Measurements from ENCODE around the gene ZNF366.

ZNF366 gene

GRCh38 chr5:72434056-72434780 lies 73.0 kb downstream of the ZNF366 start:
- H3K79me2 ChIP-seq: no peaks in the 10 kb centered on the region
- no peaks in the 10 kb centered on the region for H3K9me3 ChIP-seq (ENCODE audit: control insufficient read depth, low read length)
- H3K9ac ChIP-seq: no peak overlapping the region
- H2AFZ ChIP-seq: no peak overlapping the region
- no peaks in the 10 kb centered on the region for H3K27me3 ChIP-seq (ENCODE audit: control insufficient read depth, insufficient read depth, low read length)
- peak overlapping the region; percentile 11 for H3K27ac ChIP-seq
- TF ChIP-seq CTCF (IDR thresholded peaks at IDR 0.05): no peak
- H3K4me2 ChIP-seq (ENCODE audit: low read length): no peak overlapping the region
- H3K36me3 ChIP-seq (ENCODE audit: control insufficient read depth, insufficient read depth, low read length): no peaks in the 10 kb centered on the region
- H3K4me1 ChIP-seq: no peaks in the 10 kb centered on the region
- H3K4me3 ChIP-seq (ENCODE audit: low read depth, low read length): no peak overlapping the region

- Histone ChIP-seq H3K4me1 (no peaks in the 10 kb centered on the region), H3K4me3 (ENCODE audit: low read depth, low read length) (no peak overlapping the region), H3K79me2 (no peaks in the 10 kb centered on the region), H2AFZ (no peak overlapping the region), H3K27ac (no peak overlapping the region), H3K4me2 (ENCODE audit: low read length) (no peak overlapping the region), H3K36me3 (ENCODE audit: control insufficient read depth, insufficient read depth, low read length) (no peaks in the 10 kb centered on the region), H3K9ac (no peak overlapping the region), H3K9me3 (ENCODE audit: control insufficient read depth, low read length) (no peaks in the 10 kb centered on the region), H3K27me3 (ENCODE audit: control insufficient read depth, insufficient read depth, low read length) (no peaks in the 10 kb centered on the region)
- no peak for TF ChIP-seq CTCF (IDR thresholded peaks at IDR 0.05)
Observed at GRCh38 chr5:72433522-72433921, 73.7 kb downstream of the ZNF366 start.

GRCh38 chr5:72428669-72429068 lies 78.5 kb downstream of the ZNF366 start:
- H3K4me2 ChIP-seq (ENCODE audit: low read length): no peak overlapping the region
- no peak overlapping the region for H2AFZ ChIP-seq
- no peaks in the 10 kb centered on the region for H3K36me3 ChIP-seq (ENCODE audit: control insufficient read depth, insufficient read depth, low read length)
- no peaks in the 10 kb centered on the region for H3K79me2 ChIP-seq
- no peak overlapping the region for H3K4me3 ChIP-seq (ENCODE audit: low read depth, low read length)
- TF ChIP-seq CTCF (IDR thresholded peaks at IDR 0.05): no peak
- no peak overlapping the region for H3K27ac ChIP-seq
- no peaks in the 10 kb centered on the region for H3K9me3 ChIP-seq (ENCODE audit: control insufficient read depth, low read length)
- H3K27me3 ChIP-seq (ENCODE audit: control insufficient read depth, insufficient read depth, low read length): no peaks in the 10 kb centered on the region
- no peaks in the 10 kb centered on the region for H3K4me1 ChIP-seq
- H3K9ac ChIP-seq: no peak overlapping the region

- no peaks in the 10 kb centered on the region for H3K79me2 ChIP-seq
- H3K27ac ChIP-seq: no peak overlapping the region
- H3K4me1 ChIP-seq: no peaks in the 10 kb centered on the region
- H3K9me3 ChIP-seq (ENCODE audit: control insufficient read depth, low read length): no peaks in the 10 kb centered on the region
- no peaks in the 10 kb centered on the region for H3K36me3 ChIP-seq (ENCODE audit: control insufficient read depth, insufficient read depth, low read length)
- H3K27me3 ChIP-seq (ENCODE audit: control insufficient read depth, insufficient read depth, low read length): no peaks in the 10 kb centered on the region
- no peak overlapping the region for H2AFZ ChIP-seq
- H3K4me2 ChIP-seq (ENCODE audit: low read length): no peak overlapping the region
- no peak for TF ChIP-seq CTCF (IDR thresholded peaks at IDR 0.05)
- H3K4me3 ChIP-seq (ENCODE audit: low read depth, low read length): no peak overlapping the region
- H3K9ac ChIP-seq: no peak overlapping the region
Observed at GRCh38 chr5:72427488-72428437, 79.4 kb downstream of the ZNF366 start.
